CD4-positive, alpha-beta T cell treated with Interleukin-10 for 1 hour (primary cell): Measurements from ENCODE around the gene ADCY4.
"Not testable (repeated sequence)": the region's sequence is repeated elsewhere in the genome, so short reads cannot be mapped to it uniquely, and the experiment has no call there.

Experiments
- DNase-seq: peaks from one replicate; pipeline ENCODE4 v3.0.0-alpha.2; 2020

Gene ADCY4

DNA sequence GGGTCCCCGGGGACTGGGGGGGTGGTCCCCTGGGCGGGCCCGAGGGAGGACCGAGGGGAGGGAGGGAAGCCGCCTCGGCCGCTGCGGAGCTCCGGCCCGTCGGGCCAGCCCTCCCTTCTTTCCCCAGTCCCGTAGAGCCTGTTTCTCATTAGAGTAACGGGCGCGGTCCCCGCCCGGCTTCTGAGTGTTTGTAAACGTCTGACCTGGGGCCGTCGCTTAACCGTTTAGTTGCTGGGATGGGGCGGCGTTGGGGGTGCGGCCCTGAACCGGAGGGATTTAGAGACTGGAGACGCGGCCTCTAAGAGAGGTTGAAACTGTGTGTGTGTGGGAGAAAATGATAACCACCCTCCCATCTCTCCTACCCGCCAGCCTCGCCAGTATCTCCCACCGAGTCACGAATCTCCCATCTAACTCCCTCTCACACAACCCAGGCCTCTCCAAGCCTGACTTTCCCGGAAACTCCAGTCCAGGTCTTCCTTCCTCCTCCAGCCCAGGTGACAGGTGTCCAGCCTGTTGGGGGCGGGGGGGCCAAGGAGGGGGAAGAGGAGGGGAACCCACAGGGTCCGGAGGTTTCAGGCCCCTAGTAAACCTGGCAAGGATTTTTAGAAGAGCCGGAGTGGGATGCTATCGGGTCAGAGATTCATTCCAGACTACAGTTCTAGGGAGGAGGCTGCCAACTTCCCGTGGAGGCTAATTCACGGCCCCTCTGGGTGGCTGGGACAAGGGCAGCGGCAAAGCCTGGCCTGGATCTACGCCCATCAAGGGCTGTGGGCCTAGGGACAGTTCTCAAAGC is 32.0 kb upstream of the ADCY4 start:
- peak; percentile 15 for DNase-seq

DNA sequence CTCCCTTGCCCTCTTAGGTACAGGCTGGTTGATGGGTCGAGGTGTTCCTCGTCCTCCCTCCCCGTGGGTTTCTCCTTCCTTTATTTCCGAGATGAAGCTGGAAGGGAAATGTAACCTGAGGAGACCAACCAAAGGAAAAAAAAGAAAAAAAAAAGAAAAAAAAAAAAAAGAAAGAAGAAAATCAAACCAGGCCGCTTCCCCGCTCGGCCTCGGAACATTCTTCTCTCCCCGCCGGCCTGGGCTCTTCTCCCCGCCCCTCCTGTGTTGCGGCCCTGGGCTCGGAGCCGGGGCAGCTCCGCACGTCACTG is 31.5 kb upstream of the ADCY4 start:
- DNase-seq: no peak

DNA sequence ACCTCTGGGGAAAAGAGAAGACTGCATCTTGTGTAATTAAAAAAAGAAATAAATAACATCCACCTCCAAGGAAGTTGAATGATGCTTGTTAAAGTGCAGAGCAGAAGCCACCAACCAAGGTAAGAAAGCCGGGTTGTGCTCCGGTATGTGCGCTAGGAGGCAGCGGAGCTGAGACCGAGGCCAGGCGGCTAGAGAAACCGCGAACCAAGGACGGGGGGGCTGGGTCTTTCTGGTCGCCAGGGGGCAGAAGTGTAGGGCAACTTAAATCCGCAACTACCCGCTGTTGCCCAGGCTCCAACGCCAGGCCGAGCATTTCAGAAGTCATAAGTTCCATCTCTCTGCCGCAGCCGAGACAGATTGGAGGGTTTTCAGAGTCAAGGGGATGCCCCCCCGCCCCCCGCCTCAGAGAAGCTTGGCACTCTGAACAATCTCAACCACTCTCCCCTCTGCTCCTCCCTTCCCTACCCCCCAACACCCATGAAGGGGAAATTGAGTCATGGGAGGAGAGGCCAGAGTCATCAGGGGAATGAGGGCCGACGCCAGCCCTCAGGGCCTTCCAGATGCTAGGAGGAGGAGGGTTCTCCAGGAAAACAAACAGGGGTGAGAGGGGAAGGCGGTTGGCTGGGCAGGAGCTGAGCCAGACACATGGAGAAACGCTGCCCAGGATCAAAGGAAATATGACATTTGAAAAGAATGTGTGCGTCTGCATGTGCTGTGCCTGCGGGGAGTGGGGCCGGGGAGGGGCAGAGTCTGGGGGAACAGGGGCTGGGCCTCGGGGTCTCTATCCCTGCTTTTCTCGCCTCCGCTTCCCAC is 30.9 kb upstream of the ADCY4 start:
- DNase-seq: peak; percentile 66

DNA sequence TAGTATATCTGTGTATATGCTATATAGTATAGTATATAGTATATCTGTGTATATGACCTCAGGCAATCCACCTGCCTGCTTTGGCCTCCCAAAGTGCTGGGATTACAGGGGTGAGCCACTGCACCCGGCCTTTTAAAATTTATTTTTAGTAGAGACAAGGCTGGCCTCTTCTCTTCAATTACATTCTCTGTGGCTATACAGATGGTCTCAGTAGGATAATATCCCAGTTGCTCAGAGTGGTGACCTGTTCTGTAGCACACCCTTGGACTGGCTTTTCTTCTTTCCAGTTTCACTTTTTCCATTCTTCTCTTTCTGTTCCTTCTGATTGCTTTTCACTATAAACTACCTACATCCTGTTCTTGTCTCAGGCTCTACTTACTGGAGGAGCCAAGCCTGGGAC is 30.0 kb upstream of the ADCY4 start:
- no peak for DNase-seq

DNA sequence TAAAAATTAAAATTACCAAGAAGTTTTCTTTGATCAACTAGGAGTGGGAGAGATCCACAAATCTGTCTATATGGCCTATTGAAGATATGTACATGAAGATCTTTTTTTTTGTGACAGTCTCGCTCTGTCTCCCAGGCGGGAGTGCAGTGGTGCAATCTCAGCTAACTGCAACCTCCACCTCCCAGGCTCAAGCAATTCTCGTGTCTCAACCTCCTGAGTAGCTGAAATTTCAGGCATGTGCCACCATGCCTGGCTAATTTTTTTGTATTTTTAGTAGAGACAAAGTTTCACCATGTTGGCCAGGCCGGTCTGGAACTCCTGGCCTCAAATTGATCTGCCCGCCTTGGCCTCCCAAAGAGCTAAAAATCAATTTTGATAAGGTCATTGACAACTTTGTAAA is 28.5 kb upstream of the ADCY4 start:
- no peak for DNase-seq

DNA sequence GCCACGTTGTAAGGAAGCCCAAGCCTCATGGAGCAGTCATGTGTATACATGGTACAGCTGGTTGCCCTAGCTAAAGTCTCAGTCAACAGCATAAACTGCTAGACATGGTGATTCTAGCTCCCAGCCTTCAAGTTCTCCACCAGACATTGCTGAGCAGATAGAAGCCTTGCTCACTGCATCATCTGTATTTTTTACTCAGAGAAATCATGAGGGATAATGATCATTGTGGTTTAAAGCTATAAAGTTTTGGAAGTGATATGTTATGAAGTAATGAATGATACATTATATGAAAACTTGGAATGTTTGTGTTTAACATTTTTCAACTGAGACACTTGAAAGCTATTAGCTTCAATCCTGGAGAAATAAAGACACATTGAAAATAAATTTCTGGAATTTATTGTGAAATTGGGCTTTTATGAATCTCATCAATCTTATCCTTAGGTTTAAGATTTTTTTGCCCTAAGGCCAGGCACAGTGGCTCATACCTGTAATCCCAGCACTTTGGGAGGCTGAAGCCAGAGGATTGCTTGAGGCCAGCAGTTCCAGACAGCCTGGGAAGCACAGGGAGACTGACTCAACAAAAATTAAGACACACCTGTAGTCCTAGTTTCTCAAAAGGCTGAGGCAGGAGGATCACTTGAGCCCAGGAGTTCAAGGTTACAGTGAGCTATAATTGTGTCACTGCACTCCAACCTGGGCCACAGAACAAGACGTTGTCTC is 27.5 kb upstream of the ADCY4 start:
- no peak for DNase-seq

DNA sequence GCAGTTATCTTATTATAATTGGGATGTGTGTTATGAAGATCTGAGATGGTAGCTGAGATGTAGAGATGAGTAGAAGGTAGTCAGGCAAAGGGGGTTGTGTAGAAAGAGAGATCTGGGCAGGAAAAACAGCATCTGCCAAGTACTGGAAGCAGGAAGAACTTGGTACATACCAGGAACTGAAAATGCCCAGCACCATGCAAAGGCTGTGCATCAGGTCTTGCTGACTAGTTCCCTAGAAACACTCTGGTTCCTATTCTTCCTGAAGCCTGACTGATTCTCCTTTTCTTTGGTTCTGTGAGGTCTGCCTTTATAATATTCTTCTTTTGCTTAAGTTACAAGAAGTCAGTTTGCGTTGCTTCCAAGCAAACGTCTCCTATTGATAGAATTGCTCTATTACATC is 26.5 kb upstream of the ADCY4 start:
- no peak for DNase-seq

DNA sequence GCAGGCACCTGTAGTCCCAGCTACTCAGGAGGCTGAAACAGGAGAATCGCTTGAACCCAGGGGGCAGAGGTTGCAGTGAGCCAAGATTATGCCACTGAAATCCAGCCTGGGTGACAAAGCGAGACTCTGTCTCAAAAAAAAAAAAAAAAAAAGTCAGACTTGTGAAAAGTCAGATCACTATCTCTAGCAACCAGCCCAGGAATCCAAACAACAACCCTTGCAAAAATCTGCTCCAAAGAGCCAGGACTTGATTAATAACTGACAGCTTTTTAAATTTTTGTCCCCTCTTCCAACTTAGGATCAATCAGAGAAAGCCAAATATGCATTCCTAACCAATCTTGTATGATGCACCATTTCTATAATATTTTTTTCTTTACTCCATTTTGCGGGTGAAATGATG is 25.4 kb upstream of the ADCY4 start:
- no peak for DNase-seq

DNA sequence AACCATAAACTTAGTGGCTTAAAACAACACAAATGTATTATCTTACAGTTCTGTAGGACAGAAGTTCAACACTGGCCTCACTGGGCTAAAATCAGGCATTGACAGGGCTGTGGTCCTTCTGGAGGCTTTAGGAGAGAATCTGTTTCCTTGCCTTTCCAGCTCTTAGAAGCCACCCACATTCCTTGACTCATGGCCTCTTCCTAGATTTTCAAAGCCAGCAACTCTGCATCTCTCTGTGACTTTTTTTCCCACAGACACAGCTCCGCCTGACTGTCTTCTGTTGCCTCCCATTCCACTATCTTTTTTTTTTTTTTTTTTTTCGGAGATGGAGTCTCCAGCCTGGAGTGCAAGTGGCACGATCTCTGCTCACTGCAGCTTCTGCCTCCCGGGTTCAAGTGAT is 21.3 kb upstream of the ADCY4 start:
- DNase-seq: no peak

DNA sequence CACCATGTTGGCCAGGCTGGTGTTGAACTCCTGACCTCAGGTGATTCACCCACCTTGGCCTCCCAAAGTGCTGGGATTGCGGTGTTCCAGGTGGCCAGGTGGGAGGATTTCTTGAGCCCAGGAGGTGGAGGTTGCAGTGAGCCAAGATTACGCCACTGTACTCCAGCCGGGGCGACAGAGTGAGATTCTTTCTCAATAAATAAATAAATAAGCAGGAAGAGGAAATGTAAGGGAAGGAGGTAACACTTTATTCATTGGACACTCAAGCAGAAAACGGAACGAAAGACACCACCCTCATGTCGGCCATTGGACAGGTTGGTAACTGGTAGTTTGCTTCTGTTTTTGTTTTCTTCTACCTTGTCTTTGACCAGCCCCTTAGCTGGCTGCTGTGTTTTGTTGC is 20.1 kb upstream of the ADCY4 start:
- no peak for DNase-seq

DNA sequence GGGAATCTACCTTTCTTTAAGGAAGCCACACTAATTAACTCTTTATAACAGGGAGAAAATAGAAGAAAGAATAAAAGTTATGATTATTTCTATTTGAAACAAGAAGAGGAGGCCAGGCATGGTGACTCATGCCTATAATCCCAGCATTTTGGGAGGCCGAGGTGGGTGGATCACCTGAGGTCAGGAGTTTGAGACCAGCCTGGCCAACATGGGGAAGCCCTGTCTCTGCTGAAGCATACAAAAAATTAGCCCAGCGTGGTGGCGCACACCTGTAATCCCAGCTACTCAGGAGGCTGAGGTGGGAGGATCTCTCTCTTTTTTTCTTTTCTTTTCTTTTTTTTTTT is 19.6 kb upstream of the ADCY4 start:
- not testable (repeated sequence) for DNase-seq

DNA sequence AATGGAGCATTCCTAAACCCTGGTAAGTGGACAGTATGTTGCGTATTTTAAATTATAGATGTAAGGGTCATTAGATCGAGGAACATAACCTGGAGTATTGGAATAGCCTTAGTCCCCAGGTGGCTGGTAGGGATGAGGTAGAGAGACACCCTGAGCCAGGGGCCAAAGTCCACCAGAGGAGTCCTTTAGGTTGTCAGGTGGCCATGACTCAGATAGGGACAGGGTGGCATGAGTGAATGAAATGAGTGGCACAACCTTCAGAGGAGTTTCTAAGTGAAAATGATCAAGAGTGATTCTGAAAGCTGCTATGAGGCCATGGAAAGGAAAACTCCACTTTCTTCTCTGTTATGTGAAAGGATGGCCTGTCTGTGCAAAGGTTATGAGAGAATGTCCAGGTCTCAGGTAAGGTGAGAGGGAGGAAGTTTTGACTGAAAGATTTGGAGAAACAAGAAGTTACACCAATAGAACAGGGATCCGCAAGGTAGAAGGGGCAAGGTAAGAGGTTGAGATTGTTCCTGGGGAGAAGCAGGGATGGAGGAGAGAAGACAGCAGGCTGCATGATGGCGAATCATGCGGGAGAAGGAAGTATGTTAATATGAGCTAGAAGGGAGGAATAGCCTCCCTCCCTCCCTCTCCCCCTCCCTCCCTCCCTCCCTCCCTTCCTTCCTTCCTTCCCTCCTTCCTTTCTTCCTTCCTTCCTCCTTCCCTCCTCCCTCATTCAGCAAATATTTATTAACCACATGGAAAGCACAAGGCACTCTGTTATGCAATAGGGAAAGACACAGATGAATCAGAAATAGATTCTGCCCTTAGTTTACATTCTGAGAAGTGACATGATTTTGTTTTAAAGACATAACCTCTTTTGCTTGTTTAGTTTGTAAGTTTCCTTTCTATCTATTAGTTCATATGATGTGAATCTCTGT is 18.9 kb upstream of the ADCY4 start:
- DNase-seq: no peak

DNA sequence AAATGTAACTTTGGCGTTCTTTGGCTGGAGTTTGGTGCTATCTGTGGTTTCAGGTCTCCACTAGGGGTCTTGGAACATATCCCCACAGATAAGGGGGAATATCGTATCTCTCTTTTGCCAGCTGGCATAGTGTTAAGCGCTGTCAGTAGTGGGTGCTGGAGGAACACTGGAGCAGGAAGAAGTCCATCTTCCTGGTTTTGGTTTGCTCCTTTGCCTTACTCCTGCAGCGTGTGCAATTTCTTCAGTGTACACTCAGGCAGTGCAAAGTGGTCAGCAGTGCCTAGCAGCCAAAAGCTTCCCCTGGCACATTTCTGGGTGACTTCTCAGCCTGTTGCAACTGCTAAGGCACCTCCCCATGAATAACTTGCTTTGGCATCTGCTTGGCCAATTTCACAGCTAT is 16.6 kb upstream of the ADCY4 start:
- DNase-seq: no peak

DNA sequence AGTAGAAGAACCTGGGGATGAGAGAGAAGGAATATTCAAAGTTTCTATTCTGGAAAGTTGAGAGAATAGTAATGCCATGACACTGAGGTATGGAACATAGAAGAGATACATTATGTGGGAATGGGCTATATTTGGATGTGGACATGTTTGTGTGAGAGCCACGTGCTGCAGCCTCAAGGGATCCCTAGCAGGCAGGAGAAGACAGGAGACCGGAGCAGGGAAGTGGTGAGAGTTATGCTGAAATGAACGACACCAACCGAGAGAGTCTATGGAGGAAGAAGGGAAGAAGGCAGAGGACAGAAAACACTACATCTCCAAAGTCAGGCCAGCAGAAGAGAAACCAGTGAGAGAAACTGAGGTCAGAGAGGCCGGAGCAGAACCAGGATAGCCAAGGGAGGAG is 14.9 kb upstream of the ADCY4 start:
- DNase-seq: no peak

DNA sequence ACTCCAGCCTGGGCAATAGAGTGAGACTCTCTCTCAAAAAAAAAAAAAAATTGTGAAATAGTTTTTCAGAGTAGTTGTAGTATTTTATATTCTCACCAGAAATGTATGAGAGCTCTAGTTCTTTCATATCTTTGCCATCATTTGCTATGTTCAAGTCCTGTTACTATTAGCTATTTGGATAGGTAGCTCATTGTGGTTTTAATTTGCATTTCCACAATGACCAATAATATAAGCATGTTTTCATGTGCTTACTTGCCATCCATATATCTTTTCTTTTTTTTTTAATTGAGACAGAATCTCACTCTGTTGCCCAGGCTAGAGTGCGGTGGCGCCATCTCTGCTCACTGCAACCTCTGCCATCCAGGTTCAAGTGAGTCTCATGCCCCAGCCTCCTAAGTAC is 13.3 kb upstream of the ADCY4 start:
- DNase-seq: no peak

DNA sequence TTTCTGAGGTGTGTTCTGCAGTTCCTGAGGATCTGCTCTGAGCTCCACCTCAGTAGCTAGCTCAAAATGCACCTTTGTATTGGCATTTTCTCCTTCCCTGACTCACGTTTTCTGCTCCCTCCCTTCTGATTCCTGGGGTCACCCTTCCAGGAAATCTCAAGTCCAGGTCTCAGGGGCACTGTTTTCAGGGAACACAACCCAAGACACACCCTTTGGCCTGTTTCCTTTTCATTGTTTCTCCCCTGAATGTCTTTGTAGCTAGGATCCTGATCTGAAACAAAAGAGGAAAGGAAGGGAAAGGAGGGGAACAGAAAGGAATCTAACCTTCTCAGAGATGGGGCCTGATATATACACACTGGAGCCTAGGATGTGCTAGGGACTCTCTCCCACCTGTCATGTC is 12.3 kb upstream of the ADCY4 start:
- DNase-seq: no peak

DNA sequence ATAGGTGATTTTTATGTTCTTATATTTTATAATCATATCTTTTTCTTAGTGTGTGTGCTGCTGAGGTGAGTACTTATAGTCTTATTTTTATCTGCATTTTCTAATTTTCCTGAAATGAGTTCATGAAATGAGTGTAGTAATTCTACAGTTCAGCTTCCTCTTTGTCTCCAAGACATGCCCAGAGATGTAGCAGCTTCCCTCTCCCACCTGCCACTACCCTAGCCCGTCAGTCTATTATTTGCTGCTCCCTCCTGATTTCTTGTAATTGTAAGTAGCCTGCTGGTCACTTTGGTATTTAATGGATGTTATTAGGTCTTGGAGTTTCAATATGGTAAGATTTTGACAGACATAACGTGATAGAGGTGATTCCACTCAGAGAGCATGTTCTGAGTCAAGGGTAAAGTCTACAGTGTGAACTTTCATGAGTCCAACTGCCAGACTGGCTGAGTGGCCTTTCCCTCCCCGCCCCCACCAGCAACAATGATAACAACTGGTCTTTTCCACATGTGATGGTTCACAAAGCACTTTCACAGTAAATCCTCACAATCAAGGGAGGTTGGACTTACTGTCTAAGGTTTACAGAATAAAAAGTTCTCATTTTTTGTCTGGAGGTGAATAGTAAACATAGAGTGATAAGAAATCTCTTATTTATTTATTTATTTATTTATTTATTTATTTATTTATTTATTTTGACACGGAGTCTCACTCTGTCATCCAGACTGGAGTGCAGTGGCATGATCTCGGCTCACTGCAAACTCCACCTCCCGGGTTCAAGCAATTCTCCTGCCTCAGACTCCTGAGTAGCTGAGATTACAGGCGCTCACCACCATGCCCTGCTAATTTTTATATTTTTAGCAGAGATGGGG is 9.2 kb upstream of the ADCY4 start:
- no peak for DNase-seq

DNA sequence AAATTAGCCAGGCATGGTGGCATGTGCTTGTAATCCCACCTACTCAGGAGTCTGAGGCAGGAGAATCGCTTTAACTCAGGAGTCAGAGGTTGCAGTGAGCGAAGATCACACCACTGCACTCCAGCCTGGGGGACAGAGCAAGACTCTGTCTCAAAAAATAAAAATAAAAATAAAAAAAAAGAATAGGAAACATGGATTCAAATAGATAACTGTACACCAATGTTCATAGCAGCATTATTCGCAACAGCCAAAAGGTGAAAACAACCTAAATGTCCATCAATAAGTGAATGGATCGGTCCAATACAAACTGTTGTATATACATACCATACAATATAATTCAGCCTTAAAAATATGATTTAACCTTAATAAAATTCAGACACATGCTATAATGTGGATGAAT is 8.0 kb upstream of the ADCY4 start:
- DNase-seq: no peak

DNA sequence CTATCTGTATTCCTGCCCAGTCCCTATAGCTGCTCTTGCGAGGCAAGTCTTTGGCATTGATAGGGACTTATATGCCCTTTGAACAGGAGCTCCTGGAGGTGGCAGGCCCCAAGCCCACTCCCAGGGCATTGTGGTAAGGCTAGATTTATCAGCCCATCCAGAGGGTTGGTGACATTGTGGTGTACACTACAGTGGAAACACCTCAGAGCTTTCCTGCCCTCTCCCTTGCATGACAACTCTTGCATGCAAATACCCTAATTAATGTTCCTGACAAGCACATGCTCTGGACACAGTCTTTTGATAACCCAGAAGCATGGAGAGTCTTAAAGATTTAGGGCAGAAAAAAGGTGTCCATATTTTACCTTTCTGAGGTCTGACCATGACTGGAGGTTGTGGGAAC is 5.7 kb upstream of the ADCY4 start:
- DNase-seq: no peak

DNA sequence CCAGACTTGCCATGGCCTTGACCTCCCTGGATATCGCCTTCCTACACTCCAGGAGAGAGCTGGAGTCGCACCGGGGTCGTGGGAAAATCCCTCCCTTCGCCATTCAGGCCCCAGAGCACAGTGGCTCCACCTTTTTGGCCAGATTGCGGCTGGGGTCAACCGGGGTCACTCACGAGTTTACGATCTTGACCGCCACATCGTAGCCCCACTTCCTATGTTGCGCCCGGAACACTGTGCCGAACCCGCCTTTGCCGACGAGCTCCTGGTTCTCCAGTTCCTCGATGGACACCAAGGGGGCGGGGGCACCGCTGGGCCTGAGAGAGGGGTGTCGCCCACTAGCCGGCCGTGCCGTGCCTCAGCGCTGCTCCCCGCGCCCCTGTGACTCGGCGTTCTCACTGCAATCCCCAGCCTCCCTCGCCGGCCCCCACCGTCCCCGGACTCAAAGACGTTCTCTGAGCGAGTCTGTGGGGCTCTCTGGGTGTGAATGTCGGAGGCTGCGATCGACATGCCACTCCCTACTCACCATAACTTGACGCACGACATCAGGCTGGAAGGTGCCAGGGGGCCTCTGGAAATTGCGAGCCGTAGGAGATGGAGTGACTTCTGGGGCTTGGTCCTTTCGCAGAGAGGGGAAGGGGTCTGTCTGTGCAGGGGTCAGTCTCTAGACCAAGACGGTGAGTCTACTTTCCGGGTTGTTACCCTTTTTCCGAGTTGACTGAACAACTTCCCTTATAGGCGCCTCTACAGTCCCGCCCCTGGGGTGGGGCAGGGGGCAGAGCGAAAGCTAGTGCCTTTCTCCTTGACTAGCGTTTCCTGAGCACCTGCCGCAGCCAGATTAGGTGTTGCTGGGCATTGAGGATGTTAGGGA is 4.6 kb upstream of the ADCY4 start, which contains the start of gene RIPK3:
Gene RIPK3, minus strand, starts transcription at position 708 of the 868 bp plus-strand sequence. Its CDS starts 165 bp downstream, at position 543.
- DNase-seq: peak; percentile 71

DNA sequence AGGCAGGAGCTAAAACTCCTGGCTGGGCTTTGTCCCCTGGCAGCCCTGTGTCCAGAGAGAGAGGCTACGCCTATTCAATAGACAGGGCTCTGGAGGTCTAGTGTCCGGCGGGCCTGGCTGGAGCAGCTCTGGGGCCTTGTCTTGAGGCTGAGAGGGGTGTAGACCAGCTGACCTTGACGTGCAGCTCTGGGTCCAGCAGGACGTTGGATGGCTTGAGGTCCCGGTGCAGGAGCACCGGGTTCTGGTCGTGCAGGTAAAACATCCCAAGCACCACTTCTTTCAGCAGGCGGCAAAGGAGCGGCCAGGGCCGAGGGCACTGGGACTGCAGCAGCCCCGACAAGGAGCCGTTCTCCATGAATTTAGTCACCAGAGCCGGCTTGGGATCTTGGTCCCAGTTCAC is 4.0 kb upstream of the ADCY4 start:
- DNase-seq: no peak
